HG02943 (cell line): ENCODE measurements around the gene SOX13.

ENCODE experiments used
- ATAC-seq: cut with Tn5 transposase; IDR thresholded peaks from one replicate; pipeline ENCODE4 v1.9.1; 2021; ENCODE audit warnings: mild to moderate bottlenecking, low read depth, moderate library complexity; ENCODE audit not compliant: unreplicated experiment

SOX13 gene

DNA sequence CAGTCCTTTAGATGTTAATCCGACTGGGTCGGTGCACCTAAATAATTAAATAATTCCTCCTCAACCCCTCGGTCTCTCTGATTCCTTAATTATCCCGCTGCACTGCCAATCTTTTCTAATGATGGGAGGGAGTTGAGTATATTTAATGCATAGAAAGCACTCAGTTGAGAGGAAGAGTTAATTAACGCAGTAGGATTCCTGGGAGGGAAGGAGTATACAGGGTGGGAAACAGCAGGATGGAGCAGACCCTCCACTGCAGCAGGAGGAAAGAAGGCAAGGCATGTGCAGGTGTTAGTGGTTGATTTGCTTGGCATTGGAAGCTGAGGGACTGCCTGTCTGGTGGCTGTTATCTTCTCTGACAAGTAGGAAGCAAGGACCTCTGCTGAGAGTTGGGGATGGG is 103.1 kb downstream of the SOX13 start:
- ATAC-seq: no peak

DNA sequence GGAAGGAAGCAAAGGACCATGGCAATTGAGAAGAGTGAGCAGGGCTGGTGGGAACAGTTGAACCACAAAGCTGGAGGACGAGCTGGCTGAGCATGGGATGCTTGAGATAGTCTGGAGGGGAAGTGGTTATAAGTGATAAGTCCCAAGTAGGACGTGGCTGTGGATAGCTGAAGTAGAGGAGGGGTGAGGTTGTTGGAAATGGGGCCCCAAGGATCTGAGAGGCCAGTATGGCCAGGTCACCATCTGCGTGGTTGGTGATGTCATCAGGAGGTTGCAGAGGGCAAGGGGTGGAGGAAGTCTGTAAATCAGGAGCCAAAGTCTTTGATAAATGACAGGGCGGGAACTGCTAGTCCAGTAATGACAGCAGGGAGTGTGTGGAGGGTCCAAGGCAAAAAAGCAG is 104.2 kb downstream of the SOX13 start:
- ATAC-seq: no peak
